ENCODE results near the gene POLR3C.

- TF ChIP-seq GATA2 (IDR thresholded peaks at IDR 0.05; ENCODE audit: low read depth, low read length) (no peak), GATA3 (IDR thresholded peaks at IDR 0.05; ENCODE audit: low read depth, low read length) (no peak)
Observed at GRCh38 chr1:145784409-145784808, 39.6 kb upstream of the POLR3C start.

Data from SH-SY5Y (cell line).